HUES64 (cell line): ENCODE measurements around the gene POLR2E.

Experiments used
- H3K27ac ChIP-seq: 2 replicates; pipeline ENCODE4 v1.7.0; 2013; ENCODE audit warnings: low read depth, low read length, inconsistent platforms
- H3K27me3 ChIP-seq: 2 replicates; pipeline ENCODE4 v1.6.1; 2013; ENCODE audit warnings: mild to moderate bottlenecking, low read length; ENCODE audit not compliant: insufficient read depth
- H3K36me3 ChIP-seq: 2 replicates; pipeline ENCODE4 v1.6.1; 2013; ENCODE audit warnings: mild to moderate bottlenecking, low read length; ENCODE audit not compliant: insufficient read depth
- H3K4me1 ChIP-seq: 2 replicates; pipeline ENCODE4 v1.6.1; 2013; ENCODE audit warnings: mild to moderate bottlenecking, low read length, moderate library complexity; ENCODE audit not compliant: insufficient read depth
- H3K4me3 ChIP-seq: 2 replicates; pipeline ENCODE4 v1.5.1; 2013; ENCODE audit warnings: mild to moderate bottlenecking, low read length, moderate library complexity
- H3K9ac ChIP-seq: 2 replicates; pipeline ENCODE4 v1.6.1; 2013; ENCODE audit warnings: mild to moderate bottlenecking, low read depth, low read length
- H3K9me3 ChIP-seq: 2 replicates; pipeline ENCODE4 v1.6.1; 2013; ENCODE audit warnings: low read depth, low read length; ENCODE audit not compliant: insufficient read depth
- WGBS: fragments of 150-250, 120-280 bp; methylation state at CpG from one replicate; pipeline ENCODE4 v1.1.7; 2013; ENCODE audit warnings: missing lambda C conversion rate; 5-methylcytosine and 5-hydroxymethylcytosine counted together

Gene POLR2E

GRCh38 chr19:1073063-1073955, 21.9 kb downstream of the POLR2E start:
- no peaks in the 10 kb centered on the region for H3K9me3 ChIP-seq
- no peaks in the 10 kb centered on the region for H3K4me1 ChIP-seq
- H3K27ac ChIP-seq, result no peak overlapping the region
- no peak overlapping the region for H3K4me3 ChIP-seq
- peaks cover 25% of the 10 kb centered on the region for H3K36me3 ChIP-seq
- peaks cover 18% of the 10 kb centered on the region for H3K27me3 ChIP-seq
- 92% methylated on average over 30 of the region's 30 CpGs for WGBS
- H3K9ac ChIP-seq, result no peak overlapping the region

GRCh38 chr19:1072371-1073015, 22.7 kb downstream of the POLR2E start:
- Histone ChIP-seq H3K4me3 (no peak overlapping the region), H3K27ac (no peak overlapping the region), H3K27me3 (peaks cover 25% of the 10 kb centered on the region), H3K9ac (no peak overlapping the region), H3K4me1 (no peaks in the 10 kb centered on the region), H3K36me3 (peaks cover 20% of the 10 kb centered on the region), H3K9me3 (no peaks in the 10 kb centered on the region)
- WGBS, result 94% methylated on average over 11 of the region's 11 CpGs

- Histone ChIP-seq H3K27ac (no peak overlapping the region; the same call in 1 of the 2 replicates), H3K9ac (peak overlapping the region; percentile 75), H3K4me3 (peak overlapping the region; percentile 68), H3K27me3 (peaks cover 38% of the 10 kb centered on the region), H3K9me3 (no peaks in the 10 kb centered on the region), H3K36me3 (peaks cover 18% of the 10 kb centered on the region), H3K4me1 (0 out of 2 replicates have a peak, but pooled peaks cover 3% of the 10 kb centered on the region)
- 1% methylated on average over 99 of the region's 99 CpGs for WGBS
These were observed 24.0 kb downstream of the POLR2E start for GRCh38 chr19:1070931-1071791.

- Histone ChIP-seq H3K36me3 (peaks cover 12% of the 10 kb centered on the region), H3K4me1 (peaks cover 9% of the 10 kb centered on the region), H3K9me3 (no peaks in the 10 kb centered on the region), H3K9ac (no peak overlapping the region; the same call in 1 of the 2 replicates), H3K27me3 (peaks cover 44% of the 10 kb centered on the region), H3K27ac (no peak overlapping the region; the same call in 1 of the 2 replicates), H3K4me3 (peak overlapping the region; percentile 68)
- 12% methylated on average over 21 of the region's 21 CpGs for WGBS
These were observed 24.6 kb downstream of the POLR2E start for GRCh38 chr19:1070576-1070930.

- 86% methylated on average over 25 of the region's 25 CpGs for WGBS
- no peak overlapping the region for H3K9ac ChIP-seq
These were observed 26.0 kb downstream of the POLR2E start for GRCh38 chr19:1069009-1069779.

GRCh38 chr19:1068009-1069001, 26.9 kb downstream of the POLR2E start:
- 91% methylated on average over 44 of the region's 45 CpGs for WGBS

More at GRCh38 chr19:1069009-1069779, 26.0 kb downstream of the POLR2E start:
- H3K4me1 ChIP-seq, result peaks cover 16% of the 10 kb centered on the region
- no peak overlapping the region for H3K4me3 ChIP-seq
- no peak overlapping the region for H3K27ac ChIP-seq
- no peaks in the 10 kb centered on the region for H3K9me3 ChIP-seq
- peaks cover 56% of the 10 kb centered on the region for H3K27me3 ChIP-seq
- H3K36me3 ChIP-seq, result peaks cover 10% of the 10 kb centered on the region; the same call in 1 of the 2 replicates

GRCh38 chr19:1067341-1067957, 27.7 kb downstream of the POLR2E start:
- H3K36me3 ChIP-seq, result no peaks in the 10 kb centered on the region
- H3K4me1 ChIP-seq, result peaks cover 16% of the 10 kb centered on the region
- peak overlapping the region; percentile 51 for H3K4me3 ChIP-seq
- H3K27me3 ChIP-seq, result peaks cover 57% of the 10 kb centered on the region
- no peaks in the 10 kb centered on the region for H3K9me3 ChIP-seq
- H3K27ac ChIP-seq, result no peak overlapping the region
- no peak overlapping the region for H3K9ac ChIP-seq
- 11% methylated on average over 38 of the region's 38 CpGs for WGBS

More at GRCh38 chr19:1068009-1069001, 26.9 kb downstream of the POLR2E start:
- Histone ChIP-seq H3K9ac (no peak overlapping the region), H3K36me3 (peaks cover 3% of the 10 kb centered on the region; the same call in 1 of the 2 replicates), H3K27me3 (peaks cover 57% of the 10 kb centered on the region), H3K4me1 (peaks cover 16% of the 10 kb centered on the region), H3K9me3 (no peaks in the 10 kb centered on the region), H3K4me3 (no peak overlapping the region), H3K27ac (no peak overlapping the region)

- Histone ChIP-seq H3K9me3 (no peaks in the 10 kb centered on the region), H3K4me3 (peak within 1 kb of the TSS; percentile 51), H3K36me3 (no peaks in the 10 kb centered on the region), H3K27me3 (peaks cover 57% of the 10 kb centered on the region), H3K27ac (no peak within 1 kb of the TSS), H3K9ac (no peak within 1 kb of the TSS; the same call in 1 of the 2 replicates), H3K4me1 (peaks cover 16% of the 10 kb centered on the region)
- 8% methylated on average over 61 of the region's 61 CpGs for WGBS
These were observed 28.3 kb downstream of the POLR2E start, which contains the start of gene ARHGAP45 for GRCh38 chr19:1066748-1067340. ARHGAP45 (plus strand) TSS chr19:1067167; CDS start chr19:1067406, 239 bp downstream.

GRCh38 chr19:1066251-1066747, 28.9 kb downstream of the POLR2E start:
- peaks cover 16% of the 10 kb centered on the region for H3K4me1 ChIP-seq
- WGBS, result 48% methylated on average over 17 of the region's 17 CpGs

More at GRCh38 chr19:1066251-1066747, 28.9 kb downstream of the POLR2E start:
- peaks cover 52% of the 10 kb centered on the region for H3K27me3 ChIP-seq
- no peak overlapping the region; the same call in 1 of the 2 replicates for H3K9ac ChIP-seq
- no peak overlapping the region for H3K27ac ChIP-seq
- no peaks in the 10 kb centered on the region for H3K9me3 ChIP-seq
- H3K36me3 ChIP-seq, result no peaks in the 10 kb centered on the region
- peak overlapping the region; percentile 51; the same call in 1 of the 2 replicates for H3K4me3 ChIP-seq
